Bone marrow (tissue), 2 donors: ENCODE measurements around the gene NBPF26.
"Not testable (repeated sequence)": the region's sequence is repeated elsewhere in the genome, so short reads cannot be mapped to it uniquely, and the experiment has no call there.

Experiments used
- DNase-seq, 2 donors: peaks; one replicate each; lab custom pipeline; 2025; lab: John Stamatoyannopoulos, UW

The NBPF26 gene

GRCh38 chr1:120858144-120858543 lies 134.4 kb downstream of the NBPF26 start:
- not testable (repeated sequence) for DNase-seq

GRCh38 chr1:120859615-120860234 lies 136.0 kb downstream of the NBPF26 start:
- DNase-seq, result not testable (repeated sequence)

DNA sequence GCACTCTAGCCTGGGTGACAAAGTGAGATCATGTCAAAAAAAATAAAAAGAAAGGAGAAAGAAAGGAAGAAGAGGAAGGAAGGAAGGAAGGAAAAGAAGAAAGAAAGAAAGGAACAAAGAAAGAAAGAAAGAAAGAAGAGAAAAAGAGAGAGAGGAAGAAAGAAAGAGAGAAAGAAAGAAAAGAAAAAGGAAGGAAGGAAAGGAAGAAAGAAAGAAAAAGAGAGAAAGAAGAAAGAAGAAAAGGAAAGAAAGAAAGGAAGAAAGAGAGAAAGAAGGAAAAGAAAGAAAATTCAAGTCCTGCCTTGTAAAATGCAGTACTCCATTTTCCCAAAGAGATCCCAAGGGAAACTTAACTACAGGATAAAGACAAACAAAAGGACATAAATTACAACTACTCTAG lies 154.5 kb downstream of the NBPF26 start:
- DNase-seq, result not testable (repeated sequence)

DNA sequence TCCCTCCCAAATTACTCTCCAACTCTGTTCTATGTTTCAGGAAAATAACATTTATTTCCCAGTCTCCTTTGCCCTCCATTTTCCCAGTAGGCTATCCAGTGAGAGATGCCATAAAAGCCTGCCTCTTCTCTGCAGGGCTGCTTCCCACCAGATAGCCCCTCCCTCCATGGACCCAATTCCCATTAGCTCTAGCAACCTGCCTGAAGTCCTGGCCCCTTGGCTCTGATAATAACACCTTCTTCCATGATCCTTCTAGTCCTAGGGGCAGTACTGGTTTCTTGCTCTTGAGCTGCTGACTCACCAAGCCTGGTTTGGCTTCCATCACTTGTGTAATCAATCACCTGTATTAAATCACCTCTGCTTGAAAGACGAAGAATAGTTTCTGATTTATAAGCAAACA lies 156.3 kb downstream of the NBPF26 start:
- not testable (repeated sequence) for DNase-seq

- DNase-seq, result not testable (repeated sequence)
Observed at GRCh38 chr1:120881934-120882333, 158.2 kb downstream of the NBPF26 start.
